Right lobe of liver (tissue), 6 donors: ENCODE results near the gene LIFR. TPM values are rescaled to one million over a fixed set of nuclear protein-coding genes. Genes with fewer than 3 reads are reported as not detected.

Experiments
- ATAC-seq, 4 donors: fragments of 200-7000 bp; cut with Tn5 transposase; one replicate each; pipeline ENCODE4 v1.9.1; 2020; ENCODE audit warnings: mild to moderate bottlenecking in 4 of 4, moderate library complexity in 4 of 4
- DNase-seq, 3 donors: peaks; one replicate each; pipeline ENCODE4 v3.0.0-alpha.2; 2020
- H3K27ac ChIP-seq, 3 donors: fragments of 200-600 bp; one replicate each; pipeline ENCODE4 v1.8.0; 2022
- H3K27me3 ChIP-seq, 2 donors: fragments of 200-600 bp; one replicate each; pipeline ENCODE4 v1.8.0; 2022
- H3K36me3 ChIP-seq, 4 donors: fragments of 200-600 bp; sonication (generic) in 1 of 4; one replicate each; pipeline versions ENCODE4 v1.5.1 to v1.8.0; 2017 to 2022; ENCODE audit warnings: control low read depth in 1 of 4
- H3K4me1 ChIP-seq, 4 donors: fragments of 200-600 bp; sonication (generic) in 1 of 4; one replicate each; pipeline versions ENCODE4 v1.5.1 to v1.8.0; 2017 to 2022; ENCODE audit warnings: control low read depth in 1 of 4
- H3K4me3 ChIP-seq, 3 donors: fragments of 200-600 bp; one replicate each; pipeline ENCODE4 v1.8.0; 2022
- H3K9me3 ChIP-seq, 4 donors: fragments of 200-600 bp; sonication (generic) in 1 of 4; one replicate each; pipeline versions ENCODE4 v1.5.1 to v1.8.0; 2017 to 2022; ENCODE audit warnings: control low read depth in 1 of 4
- POLR2A ChIP-seq: fragments of 450-650 bp; IDR thresholded peaks from one replicate; pipeline ENCODE4 v1.6.1; 2017; ENCODE audit warnings: antibody characterized with exemption, mild to moderate bottlenecking
- WGBS: methylation state at CpG from one replicate; pipeline ENCODE4 v1.1.6; 2018; ENCODE audit warnings: low coverage, low lambda C conversion rate; ENCODE audit not compliant: insufficient coverage; ENCODE audit errors: missing lambda C conversion rate; 5-methylcytosine and 5-hydroxymethylcytosine counted together
- intact Hi-C, 2 donors: fragments of 100-400 bp; cut with DNase I; formaldehyde crosslinking; loops; one replicate each; pipeline versions ENCODE4 v1.11.2 to v1.14.1; 2022
- total RNA-seq, 6 experiments: library from RNA; depleted of rRNA in 2 of 6; stranded (reverse); fragments of >200 nt in 2 of 6; fragmentation: NEBNext Ultra II Directional in 3 of 6; extraction: Animal tissue kit (Norgen Biotek cat#: 25700) in 3 of 6; gene quantifications; one replicate each; pipeline versions ENCODE4 v1.1.0 to v1.2.4, GENCODE V29; 2016 to 2023
- TF ChIP-seq, protein P1 (sequence below), 4 donors: fragments of 200-600 bp in 3 of 4; fragments of 450-650 bp in 1 of 4; IDR thresholded peaks; one replicate each; pipeline versions ENCODE4 v1.5.1 to v1.8.0; 2016 to 2022; ENCODE audit warnings: antibody characterized with exemption in 4 of 4, mild to moderate bottlenecking in 2 of 4
- donor health status: DM: no; HTN: yes; CAD: no.
- donor health status: DM: no; HTN: no; CAD: no.
- donor health status: DM: no; HTN: no; CAD: no.
- donor health status: DM: no; HTN: yes; CAD: no.
- donor health status: DM: no; HTN: yes; CAD: no.

Gene LIFR
- total RNA-seq, 6 experiments from 2014 or later, result 14.3 to 52.1 (median 28.2) TPM

DNA sequence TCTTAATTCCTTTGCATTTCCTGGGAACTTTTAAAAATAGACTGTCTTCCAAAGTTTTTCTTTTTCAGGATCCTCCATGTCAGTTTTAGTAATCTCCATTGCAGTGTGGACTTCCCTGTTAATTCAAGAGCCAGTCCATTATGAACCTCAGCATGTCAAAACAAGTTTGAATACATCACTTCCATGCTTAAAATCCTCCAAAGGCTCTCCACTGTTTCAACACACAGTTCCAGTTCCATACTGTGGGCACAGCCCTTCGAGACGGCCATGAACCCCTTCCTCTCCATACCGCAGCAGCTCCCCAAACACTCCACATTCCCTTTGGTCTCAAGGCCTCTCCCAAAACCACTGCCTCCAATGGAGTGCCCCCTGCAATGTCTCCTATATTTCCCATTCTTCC lies 19.5 kb downstream of the LIFR start:
- intact Hi-C loops, result no loop called here
- H3K4me3 ChIP-seq, result no peak overlapping the region
- H3K27ac ChIP-seq, result no peak overlapping the region
- no peak for TF ChIP-seq POLR2A
- TF ChIP-seq, protein P1, sequence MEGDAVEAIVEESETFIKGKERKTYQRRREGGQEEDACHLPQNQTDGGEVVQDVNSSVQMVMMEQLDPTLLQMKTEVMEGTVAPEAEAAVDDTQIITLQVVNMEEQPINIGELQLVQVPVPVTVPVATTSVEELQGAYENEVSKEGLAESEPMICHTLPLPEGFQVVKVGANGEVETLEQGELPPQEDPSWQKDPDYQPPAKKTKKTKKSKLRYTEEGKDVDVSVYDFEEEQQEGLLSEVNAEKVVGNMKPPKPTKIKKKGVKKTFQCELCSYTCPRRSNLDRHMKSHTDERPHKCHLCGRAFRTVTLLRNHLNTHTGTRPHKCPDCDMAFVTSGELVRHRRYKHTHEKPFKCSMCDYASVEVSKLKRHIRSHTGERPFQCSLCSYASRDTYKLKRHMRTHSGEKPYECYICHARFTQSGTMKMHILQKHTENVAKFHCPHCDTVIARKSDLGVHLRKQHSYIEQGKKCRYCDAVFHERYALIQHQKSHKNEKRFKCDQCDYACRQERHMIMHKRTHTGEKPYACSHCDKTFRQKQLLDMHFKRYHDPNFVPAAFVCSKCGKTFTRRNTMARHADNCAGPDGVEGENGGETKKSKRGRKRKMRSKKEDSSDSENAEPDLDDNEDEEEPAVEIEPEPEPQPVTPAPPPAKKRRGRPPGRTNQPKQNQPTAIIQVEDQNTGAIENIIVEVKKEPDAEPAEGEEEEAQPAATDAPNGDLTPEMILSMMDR (IDR thresholded peaks at IDR 0.05), result no peak
- ATAC-seq (peak in 1 of 4 donors; percentile 31), DNase-seq (no peak)
- WGBS, result 76% methylated on average over 3 of the region's 3 CpGs
- H3K4me1 ChIP-seq, result no peaks in the 10 kb centered on the region
- H3K36me3 ChIP-seq, result no peaks in the 10 kb centered on the region
- no peaks in the 10 kb centered on the region for H3K9me3 ChIP-seq
- no peaks in the 10 kb centered on the region for H3K27me3 ChIP-seq

DNA sequence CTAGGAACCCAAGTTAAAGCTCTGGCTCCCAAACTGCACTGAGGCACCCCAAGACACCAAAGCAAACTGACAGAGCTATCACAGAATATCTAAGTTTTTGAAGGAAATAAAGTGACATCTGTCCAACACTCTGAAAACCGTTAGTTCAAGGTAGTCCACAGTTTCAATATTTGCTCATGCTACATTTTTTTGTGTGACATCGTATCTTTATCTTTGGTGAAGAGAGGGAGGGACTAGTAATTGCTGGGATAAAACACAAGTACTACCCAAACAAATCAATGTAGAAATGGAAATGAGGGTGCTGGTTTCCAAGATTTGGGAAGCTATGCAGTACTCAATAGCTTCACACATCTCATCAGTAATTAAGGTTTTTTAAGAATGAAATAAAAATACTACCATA lies 20.6 kb downstream of the LIFR start:
- WGBS, result 18% methylated on average over 2 of the region's 2 CpGs
- no peak for ATAC-seq
- Histone ChIP-seq H3K27me3 (no peaks in the 10 kb centered on the region), H3K4me1 (no peaks in the 10 kb centered on the region), H3K27ac (no peak overlapping the region), H3K9me3 (no peaks in the 10 kb centered on the region), H3K4me3 (no peak overlapping the region), H3K36me3 (no peaks in the 10 kb centered on the region)
- no peak for DNase-seq
- intact Hi-C loops, result no loop called here
- TF ChIP-seq, protein P1 (IDR thresholded peaks at IDR 0.05), result no peak

DNA sequence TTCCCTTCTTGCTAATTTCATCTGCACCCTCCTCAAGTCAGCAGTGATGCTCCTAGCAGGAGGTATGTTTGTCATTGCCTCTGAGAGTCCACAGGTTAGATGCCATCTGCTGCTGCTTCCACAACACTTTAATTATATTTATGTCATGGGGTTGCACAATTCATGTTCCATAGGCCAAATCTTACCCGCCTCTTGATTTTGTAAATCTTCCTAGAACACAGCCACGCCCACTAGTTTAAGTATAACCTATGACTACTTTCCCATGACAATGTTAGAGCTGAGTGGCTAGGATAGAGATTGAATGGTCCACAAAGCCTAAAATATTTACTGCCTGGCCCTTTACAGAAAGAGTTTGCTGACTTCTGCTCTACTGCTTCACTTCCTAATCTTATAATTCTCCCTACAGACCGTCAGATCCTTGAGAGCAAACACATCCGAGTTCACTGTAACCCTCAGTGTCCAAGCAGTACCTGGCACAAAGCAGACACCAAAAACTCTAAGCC lies 21.1 kb downstream of the LIFR start:
- no peaks in the 10 kb centered on the region for H3K9me3 ChIP-seq
- TF ChIP-seq POLR2A, result no peak
- TF ChIP-seq, protein P1 (IDR thresholded peaks at IDR 0.05), result no peak
- DNase-seq (no peak), ATAC-seq (no peak)
- H3K4me1 ChIP-seq, result no peaks in the 10 kb centered on the region
- H3K27ac ChIP-seq, result no peak overlapping the region
- intact Hi-C loops, result no loop called here
- WGBS, result 48% methylated on average over 4 of the region's 4 CpGs
- H3K36me3 ChIP-seq, result no peaks in the 10 kb centered on the region
- H3K4me3 ChIP-seq, result no peak overlapping the region
- H3K27me3 ChIP-seq, result no peaks in the 10 kb centered on the region

DNA sequence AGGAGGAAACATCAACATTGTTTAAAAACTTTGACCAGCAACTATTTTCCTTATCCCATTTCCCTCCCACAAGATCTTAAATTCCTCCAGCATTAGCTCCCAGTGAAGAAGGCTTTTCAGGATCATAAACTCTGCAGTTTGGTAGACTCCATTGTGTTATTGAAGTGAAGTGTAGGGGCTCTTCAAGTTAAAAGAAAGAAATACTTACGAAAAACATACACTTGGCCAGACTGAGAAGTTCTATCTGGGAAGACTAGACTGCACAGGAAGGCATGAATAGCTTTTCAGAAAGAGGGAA lies 22.3 kb downstream of the LIFR start:
- TF ChIP-seq POLR2A, result no peak
- TF ChIP-seq, protein P1 (IDR thresholded peaks at IDR 0.05), result no peak
- WGBS, result 71% methylated on average over 1 of the region's 1 CpG
- H3K36me3 ChIP-seq, result no peaks in the 10 kb centered on the region
- ATAC-seq, result no peak
- no peak overlapping the region for H3K4me3 ChIP-seq
- no peaks in the 10 kb centered on the region for H3K4me1 ChIP-seq
- H3K27ac ChIP-seq, result no peak overlapping the region
- no peak for DNase-seq
- intact Hi-C loops, result no loop called here
- H3K27me3 ChIP-seq, result no peaks in the 10 kb centered on the region
- H3K9me3 ChIP-seq, result no peaks in the 10 kb centered on the region
